ENCODE results near the gene ASGR2.
"Not testable (repeated sequence)": the region's sequence is repeated elsewhere in the genome, so short reads cannot be mapped to it uniquely, and the experiment has no call there.

Gene ASGR2

DNA sequence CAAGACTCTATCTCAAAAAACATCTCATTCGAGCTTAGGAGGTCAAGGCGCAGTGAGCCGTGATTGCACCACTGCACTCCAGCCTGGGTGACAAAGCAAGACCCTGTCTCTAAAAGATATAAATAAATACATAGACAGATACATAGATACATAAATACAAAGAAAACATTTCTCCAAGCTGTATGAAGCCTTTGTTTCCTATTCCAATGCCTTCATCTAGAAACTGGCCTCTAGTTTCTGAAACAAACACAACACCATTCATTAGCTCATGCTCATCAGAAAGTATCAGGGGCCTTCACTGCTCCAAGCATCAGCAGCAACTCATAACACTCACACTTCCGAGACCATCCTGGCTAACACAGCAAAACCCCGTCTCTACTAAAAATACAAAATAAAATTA lies 10.3 kb upstream of the ASGR2 start:
- no peak for DNase-seq

DNA sequence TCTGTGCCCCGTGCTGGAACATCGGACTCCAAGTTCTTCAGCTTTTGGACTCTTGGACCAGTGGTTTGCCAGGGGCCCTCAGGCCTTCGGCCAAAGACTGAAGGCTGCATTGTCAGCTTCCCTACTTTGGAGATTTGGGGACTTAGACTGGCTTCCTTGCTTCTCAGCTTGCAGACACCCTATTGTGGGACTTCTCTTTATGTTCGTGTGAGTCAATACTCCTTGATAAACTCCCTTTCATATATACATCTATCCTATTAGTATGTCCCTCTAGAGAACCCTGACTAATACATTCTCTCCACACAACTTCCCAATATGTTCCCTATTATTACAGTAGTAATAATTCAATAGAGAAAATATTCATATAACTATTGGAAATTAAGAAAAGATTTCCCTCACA lies 9.2 kb upstream of the ASGR2 start:
- no peak for DNase-seq

DNA sequence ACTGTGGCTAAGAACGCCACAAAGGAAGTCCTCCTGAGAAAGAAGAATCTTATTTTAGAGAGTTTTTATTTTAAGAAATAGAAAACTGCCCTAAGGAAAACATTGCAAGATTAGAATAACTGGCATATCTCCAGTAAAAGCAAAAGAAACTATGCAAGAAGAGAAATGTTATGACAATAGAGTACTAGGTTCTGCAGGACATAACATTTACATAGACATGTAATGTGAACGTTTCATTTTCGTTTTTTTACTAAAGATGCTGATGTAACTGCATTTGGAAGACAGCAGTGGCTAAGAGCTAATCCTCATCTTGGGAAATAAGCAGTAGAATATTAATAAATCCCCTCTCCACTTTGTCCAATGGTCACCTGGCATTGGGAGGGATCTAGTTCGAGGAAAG lies 7.8 kb upstream of the ASGR2 start:
- no peak for DNase-seq

DNA sequence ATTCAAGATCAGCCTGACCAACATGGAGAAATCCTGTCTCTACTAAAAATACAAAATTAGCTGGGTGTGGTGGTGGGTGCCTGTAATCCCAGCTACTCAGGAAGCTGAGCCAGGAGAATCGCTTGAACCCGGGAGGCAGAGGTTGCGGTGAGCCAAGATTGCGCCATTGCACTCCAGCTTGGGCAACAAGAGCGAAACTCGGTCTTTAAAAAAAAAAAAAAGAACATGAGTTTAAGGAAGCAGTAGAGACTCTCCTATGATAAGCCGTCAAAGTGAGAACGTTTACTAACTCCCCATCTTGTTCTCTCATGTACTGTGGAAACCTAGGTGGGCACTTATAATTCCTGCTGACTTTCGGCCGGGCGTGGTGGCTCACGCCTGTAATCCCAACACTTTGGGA lies 6.0 kb upstream of the ASGR2 start:
- not testable (repeated sequence) for DNase-seq

DNA sequence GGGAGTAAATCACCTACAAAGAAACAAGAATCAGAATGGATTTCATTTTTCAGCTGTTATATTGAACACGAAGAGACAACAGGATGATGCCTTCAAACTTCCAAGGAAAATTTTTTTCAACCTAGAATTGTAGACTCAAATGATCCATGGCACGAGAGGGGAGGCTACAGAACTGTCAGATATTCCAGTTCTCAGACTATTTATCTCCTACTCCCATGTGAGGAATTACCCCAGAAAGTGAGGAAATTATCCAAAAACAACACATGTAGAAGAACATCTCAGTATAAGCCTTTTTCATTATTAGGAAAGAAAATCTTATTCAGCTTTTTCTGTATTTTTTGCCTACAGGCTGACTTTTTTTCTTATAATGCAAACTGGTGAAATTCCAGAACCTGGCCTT lies 5.5 kb upstream of the ASGR2 start:
- DNase-seq = no peak

DNA sequence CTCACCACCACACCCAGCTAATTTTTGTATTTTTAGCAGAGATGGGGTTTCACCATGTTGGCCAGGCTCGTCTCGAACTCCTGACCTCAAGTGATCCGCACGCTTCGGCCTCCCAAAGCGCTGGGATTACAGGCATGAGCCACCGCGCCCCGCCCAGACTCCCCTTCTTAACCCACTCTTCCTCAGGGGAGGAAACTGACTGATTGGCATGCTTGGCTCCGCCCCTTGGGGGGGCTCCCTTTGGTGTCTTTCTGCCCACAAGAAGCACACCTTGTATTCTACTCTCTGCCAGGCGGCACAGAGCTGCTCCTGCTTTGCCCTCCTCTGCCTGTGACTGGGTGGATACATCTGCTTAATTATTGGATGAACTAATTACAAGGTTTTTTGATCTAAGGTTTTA lies 4.7 kb upstream of the ASGR2 start:
- no peak for DNase-seq

DNA sequence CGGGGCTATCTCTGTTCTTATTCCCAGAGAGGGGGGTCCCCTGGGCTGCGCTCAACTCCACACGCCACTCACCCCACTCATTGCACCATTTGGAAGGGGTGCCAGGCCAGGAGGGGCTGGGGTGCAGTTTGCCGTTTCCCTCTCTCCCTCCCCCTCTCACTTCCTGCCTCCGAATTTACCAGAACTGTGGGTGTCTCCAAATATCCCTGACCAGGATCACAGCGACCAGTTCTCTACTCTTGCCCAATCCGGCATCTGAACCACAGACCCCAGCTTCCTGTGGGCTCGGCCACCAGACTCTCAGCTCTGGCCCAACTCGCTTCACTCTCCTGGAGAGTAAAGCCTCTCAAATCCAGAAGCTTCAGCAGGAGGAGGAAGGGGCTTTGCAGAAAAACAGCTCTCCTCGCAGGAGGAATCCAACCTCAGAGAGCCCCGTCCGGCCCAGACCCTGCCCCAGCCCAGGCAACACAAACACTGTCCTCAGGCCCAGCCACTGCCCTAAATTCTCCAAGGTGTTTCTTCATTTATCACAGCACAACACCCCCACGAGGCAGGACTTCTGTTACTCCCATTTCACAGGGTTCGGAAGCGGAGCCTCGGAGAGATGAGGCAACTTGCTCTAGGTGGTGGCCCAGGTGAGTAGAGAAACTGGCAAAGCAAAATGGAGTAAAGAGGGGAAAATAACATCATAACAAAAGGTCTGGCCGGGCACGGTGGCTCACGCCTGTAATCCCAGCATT lies 423 bp upstream of the ASGR2 start:
- no peak for DNase-seq

DNA sequence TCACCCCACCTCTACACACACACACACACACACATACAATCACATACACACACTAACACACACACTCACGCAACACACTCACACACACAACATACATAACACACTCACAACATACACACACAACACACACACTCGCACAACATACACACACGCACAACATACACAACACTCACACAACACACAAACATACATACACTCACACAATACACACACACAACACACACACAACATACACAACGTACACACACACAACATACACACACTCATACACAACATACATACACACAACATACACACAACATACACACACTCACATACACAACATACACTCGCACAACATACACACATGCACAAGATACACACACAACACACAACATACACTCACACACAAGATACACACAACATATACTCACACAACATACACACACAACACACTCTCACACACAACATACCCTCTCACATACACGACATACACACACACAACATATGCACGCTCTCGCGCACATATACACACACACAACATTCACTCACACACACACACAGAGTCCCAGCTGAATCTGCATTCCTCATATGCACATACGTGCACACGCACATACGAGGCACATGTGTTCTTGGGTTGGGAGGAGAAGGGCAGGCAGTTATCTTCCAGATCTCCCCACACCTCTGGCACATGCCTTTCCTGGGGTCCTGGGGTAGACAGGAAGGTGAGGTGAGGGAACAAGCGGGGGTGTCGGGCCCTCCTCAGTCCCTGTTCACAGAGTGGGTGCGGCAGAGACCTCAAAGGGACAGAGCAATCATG lies 1.1 kb downstream of the ASGR2 start:
- DNase-seq = no peak

DNA sequence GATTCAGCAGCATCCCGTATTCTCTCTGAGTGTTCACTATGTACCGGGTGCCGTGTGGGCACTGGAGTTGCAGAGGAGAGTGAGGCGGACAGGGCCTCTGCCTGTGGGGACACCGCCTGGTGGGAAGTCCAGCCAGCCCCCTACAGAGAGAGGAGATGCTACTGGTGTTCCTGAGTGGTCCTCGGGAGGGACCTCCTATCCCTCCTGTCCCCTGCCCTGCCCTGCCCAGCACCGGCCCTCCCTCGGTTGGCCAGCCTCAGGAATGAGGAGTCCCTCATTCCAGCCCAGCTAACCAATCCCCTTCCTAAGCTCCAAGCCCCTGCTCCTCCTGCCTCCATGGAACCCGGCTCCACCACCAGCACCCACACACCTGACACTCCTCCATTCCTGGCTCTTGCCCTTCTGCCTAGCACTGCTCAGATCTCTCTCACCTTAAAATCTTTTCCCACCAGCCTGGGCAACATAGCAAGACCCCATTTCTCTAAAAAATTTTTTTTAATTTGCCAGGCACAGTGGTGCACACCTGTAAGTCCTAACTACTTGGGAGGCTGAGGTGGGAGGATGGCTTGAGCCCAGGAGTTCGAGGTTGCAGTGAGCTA lies 2.0 kb downstream of the ASGR2 start:
- no peak for DNase-seq

DNA sequence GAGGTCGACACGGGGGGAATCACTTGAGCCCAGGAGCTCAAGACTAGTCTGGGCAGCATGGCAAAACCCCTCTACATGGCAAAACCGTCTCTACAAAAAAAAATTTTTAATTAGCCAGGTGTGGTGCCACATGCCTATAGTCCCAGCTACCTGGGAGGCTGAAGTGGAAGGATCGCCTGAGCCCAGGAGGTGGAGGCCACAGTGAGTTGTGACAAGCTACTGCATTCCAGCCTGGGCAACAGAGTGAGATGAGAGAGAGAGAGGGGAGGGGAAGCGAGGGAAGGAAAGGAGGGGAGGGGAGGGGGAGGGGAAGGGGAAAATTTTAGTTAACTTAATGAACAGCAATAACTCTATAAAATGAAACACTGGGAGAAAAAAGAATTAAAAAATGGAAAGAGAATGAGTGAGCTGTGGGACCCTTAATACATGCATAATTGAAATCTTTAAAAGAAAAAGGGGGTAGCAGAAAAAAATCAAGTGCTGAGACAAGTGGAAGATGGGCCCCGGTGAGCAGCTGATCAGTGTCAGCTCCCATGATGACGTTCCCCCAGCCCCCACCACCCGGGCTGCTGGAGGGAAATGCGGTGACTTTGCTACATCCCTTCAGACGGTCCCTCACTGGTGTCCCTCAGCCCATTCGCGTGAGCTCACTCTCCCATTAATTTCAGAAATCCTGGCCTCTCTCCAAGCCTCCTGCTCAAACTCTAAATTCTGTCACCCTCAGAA lies 2.7 kb downstream of the ASGR2 start:
- no peak for DNase-seq

DNA sequence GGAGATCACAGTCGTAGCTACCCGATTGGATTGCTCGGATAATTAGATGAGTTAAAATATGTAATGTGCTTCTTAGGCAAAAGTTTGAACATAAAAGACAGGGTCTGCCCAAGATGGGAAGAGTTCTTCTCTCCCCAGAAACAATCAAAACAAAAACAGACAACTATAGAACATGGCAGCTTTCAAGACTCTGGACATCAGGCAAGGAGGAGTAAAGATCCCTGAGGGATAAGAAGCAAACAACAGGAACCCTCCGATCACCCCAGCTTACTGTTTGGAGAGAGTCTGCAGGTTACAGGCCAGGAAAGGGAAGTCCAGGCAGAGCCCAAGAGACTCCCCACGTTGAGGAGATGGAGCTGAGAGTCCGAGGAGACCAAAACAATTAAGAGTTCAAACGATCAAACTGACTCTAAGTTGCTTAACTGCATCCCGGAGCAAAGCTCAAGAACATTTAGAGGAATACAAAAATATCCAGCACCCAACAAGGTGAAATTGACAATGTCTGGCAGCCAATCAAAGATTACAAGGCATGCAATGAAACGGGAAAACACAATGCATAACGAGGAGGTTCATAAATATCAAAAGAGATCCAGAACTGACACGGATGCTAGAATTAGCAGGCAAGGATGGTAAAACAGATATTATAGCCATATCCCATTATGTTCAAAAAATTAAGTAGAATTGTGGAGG lies 3.9 kb downstream of the ASGR2 start:
- no peak for DNase-seq

DNA sequence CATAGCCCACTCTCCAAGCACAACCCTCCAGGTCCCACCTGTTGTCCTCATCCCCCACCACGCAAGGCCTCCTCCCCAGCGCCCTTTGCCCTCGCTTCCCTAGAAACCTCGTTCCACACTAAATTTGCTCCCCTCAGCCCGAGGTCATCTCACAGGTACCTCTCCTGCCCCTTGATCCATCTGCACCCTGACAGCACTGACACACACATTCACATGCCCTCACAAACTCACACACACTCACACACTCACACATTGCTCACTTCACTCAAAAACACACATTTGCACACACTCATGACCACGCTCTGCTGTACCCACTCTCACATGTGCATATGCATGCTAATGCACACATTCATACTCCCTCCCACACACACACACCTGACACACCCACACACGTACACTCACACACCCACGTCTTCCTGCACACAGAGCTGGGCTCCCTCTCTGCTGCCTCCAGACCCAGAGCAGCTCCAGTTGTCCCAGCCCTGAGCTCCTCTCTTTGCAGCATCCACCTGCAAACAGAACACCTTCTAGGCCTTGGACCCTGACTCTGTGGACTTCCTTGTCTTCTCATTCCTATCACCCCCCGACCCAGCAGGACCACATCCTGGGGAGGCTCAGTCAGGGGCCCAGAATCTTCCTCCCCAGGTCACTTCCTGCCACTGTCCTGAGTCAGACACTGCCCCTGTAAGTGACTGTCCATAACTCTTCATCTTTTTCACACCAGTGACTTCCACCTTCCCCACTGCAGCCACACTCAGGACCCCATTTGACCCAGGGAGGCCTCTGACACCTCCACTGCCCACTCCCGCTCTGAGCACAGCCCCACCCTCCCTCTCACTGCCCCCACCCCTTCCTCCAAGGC lies 4.9 kb downstream of the ASGR2 start:
- no peak for DNase-seq

DNA sequence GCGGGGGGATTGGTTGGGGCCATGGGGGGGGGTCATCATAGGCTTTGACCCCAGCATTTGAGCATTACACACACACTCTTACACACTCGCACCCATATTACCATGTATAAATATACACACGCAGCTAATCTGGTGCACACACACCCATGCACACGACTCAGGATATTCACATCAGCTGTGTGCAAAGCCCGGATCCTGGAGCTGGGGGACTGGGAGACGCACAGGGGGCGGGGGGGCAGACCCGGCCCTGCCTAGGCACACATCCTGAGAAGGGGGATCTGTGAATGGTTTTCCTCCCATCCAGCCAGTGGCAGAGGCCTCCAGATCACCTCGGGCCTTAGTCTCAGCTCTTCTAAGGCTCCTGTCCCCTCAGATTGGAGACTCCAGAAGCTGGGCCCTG lies 5.6 kb downstream of the ASGR2 start:
- DNase-seq = no peak

DNA sequence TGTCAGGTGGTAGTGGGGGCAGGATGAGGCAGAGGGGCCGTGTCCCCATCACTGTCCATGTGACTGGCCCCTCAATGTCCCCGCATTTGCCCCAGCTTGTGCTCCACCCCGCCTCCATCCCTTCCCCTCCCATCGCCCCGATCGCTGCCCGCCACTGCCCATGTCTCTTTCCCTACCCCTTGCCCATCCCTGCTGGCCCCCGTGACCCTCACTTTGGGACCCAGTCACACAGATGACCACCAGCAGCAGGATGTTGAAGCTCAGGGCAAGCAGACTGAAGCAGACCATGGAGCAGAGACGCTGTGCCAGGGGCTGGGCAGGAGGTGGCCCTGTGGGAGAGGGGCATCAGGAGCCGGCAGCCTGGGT lies 6.1 kb downstream of the ASGR2 start:
- no peak for DNase-seq

DNA sequence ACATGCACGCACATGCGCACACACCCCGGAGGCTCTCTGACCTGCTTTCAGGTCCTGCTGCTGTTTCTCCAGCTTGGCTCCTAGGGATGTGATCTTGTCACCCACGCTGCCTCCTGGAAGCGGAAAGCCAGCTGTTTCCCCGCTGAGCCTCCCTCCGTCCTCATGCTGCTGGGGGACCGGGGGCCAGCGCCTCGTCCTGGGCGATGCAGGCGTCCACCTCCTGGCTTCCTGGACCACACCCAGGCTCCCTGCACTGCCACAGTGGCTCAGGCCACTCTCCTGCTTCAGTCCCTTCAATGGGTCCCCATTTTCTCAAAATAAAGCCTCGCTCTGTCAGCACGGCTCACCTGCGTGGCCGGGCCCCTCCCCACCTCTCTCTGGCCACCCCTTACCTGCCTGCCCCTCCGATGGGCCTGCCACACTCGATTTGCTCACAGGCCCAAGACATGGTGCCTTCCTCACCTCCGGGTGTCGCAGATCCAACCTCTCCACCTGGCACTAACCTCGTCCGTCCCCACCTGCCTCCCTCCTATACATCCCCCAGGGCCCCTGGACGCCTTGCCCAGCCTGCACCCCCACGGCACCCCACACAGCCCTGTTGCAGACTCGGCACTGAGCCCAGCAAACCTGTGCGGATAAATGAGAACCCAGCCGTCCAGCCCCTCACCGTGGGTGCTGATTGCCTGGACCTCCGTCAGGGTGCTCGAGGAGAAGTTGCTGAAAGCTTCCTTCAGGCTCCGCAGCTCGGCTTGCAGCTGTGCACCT lies 6.6 kb downstream of the ASGR2 start:
- no peak for DNase-seq

DNA sequence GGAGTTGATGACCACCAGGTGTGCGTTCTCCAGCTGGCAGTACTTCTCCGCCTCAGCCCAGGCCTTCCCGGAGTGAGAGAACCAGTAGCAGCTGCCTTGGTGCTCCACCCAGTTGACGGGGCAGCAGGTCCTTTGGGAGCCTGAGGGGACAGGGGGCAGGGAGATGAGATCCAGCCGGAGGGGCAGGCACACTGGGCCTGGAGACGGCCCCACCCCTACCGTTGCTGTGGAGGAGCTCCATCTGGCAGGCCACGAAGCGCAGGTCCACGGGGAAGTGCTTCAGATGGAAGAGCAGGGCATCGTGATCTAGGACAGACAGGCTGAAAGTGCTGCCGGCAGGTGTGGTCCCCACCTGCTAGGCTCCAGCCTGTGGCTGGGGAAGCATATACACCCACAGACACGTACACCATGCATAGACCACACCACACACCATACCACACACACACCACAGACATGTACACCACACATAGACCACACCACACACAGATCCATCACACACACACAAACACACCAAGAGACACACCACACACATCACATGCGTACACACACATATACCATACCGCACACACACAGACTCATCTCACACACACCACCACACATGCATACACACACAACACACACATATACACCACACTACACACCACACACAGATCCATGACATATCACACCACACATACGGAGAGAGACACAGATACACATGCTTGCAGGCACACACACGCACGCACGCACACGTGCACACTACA lies 7.4 kb downstream of the ASGR2 start:
- no peak for DNase-seq

DNA sequence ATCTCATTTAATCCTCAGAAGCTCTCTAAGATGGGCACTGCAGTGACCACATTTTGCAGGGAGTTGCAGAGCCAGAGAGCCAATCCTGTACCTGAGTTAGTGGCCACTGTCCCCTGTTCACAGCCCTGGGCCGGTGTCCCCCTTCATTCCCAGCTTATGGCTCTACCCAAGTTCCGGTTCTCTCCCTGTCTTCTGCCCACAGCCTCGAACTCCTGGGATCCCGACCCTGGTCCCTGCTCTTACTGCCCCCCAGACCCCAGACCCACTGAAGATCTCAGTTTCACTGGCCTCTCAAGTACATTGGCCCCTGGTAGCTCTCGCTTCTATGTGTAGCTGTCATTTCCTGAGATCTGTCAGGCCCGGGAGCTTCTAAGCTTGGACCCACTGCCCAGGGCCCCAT lies 12.2 kb downstream of the ASGR2 start:
- no peak for DNase-seq

DNA sequence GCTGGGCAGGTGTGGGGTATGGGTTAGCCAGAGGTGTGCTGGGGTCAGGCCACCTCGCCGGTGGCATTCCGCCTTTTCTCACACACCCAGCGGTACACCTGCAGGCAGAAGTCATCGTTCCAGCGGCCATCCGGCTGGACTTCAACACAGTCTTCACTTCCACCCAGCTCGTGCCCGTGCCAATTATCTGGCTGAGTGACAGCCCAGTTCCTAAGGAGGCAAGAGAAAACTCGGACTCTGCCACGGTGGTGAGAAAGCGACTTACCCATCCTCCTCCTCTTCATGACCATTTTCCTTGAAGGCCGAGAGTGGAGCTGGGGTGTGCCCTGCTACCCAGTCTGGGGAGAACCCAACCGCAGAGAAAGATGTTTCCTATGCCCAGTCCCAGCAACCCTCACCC lies 13.1 kb downstream of the ASGR2 start:
- no peak for DNase-seq

DNA sequence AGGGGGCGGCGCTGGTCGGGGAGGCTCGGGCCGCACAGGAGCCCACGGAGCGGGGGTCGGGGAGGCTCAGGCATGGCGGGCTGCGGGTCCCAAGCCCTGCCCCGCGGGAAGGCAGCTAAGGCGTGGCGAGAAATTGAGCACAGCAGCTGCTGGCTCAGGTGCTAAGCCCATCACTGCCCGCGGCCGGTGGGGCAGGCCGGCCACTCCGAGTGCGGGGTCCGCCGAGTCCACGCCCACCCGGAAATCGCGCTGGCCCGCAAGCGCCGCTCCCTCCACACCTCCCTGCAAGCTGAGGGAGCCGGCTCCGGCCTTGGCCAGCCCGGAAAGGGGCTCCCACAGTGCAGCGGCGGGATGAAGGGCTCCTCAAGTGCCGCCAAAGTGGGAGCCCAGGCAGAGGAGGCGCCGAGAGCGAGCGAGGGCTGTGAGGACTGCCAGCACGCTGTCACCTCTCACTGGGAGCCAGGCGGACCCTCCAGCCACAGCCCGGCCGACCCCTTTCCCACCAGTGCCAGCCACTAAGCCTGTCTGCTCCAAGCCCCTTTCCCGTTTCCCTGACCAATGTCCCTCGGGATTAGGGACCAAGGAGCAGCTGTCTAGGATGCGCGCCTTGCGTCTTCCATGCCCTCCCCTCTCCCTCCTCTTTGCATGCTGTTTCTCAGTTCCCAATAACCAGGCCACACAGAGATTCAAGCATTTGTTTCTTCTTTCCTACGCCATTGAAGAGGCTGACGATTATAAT lies 13.8 kb downstream of the ASGR2 start:
- DNase-seq = not testable (repeated sequence)
